Mesenchymal stem cell (in vitro differentiated cells and primary cell): Measurements from ENCODE around the gene BRMS1L.
"Not testable (repeated sequence)": the region's sequence is repeated elsewhere in the genome, so short reads cannot be mapped to it uniquely, and the experiment has no call there.

Experiments
- DNase-seq: peaks from one replicate; pipeline ENCODE4 v3.0.0-alpha.2; 2013
- H2AFZ ChIP-seq: one replicate; pipeline ENCODE4 v1.6.1; 2013; ENCODE audit warnings: low read depth, mild to moderate bottlenecking, control low read depth, inconsistent platforms, low read length, moderate library complexity
- H2AK5ac ChIP-seq: 2 replicates; pipeline ENCODE4 v1.6.1; 2013; ENCODE audit warnings: low read length, moderate library complexity, mild to moderate bottlenecking, inconsistent platforms; ENCODE audit not compliant: severe bottlenecking
- H2BK120ac ChIP-seq: one replicate; pipeline ENCODE4 v1.6.1; 2013; ENCODE audit warnings: low read depth, mild to moderate bottlenecking, inconsistent platforms, low read length, moderate library complexity
- H2BK12ac ChIP-seq, 2 experiments: one replicate each; pipeline ENCODE4 v1.6.1; 2013; ENCODE audit warnings: inconsistent platforms in 2 of 2, low read length in 2 of 2, mild to moderate bottlenecking in 2 of 2, moderate library complexity in 2 of 2, control low read depth in 1 of 2
- H2BK15ac ChIP-seq: one replicate; pipeline ENCODE4 v1.6.1; 2013; ENCODE audit warnings: mild to moderate bottlenecking, low read depth, inconsistent platforms; ENCODE audit not compliant: poor library complexity, severe bottlenecking
- H2BK5ac ChIP-seq: 2 replicates; pipeline ENCODE4 v1.6.1; 2013; ENCODE audit warnings: low read depth, mild to moderate bottlenecking, low read length, control low read depth, inconsistent platforms; ENCODE audit not compliant: poor library complexity, severe bottlenecking
- H3K14ac ChIP-seq, 2 experiments: one replicate each; pipeline ENCODE4 v1.6.1; 2013; ENCODE audit warnings: inconsistent platforms in 2 of 2, low read length in 2 of 2, control low read depth in 1 of 2, mild to moderate bottlenecking in 1 of 2, moderate library complexity in 1 of 2
- H3K18ac ChIP-seq, 2 experiments: one replicate each; pipeline ENCODE4 v1.6.1; 2013; ENCODE audit warnings: inconsistent platforms in 2 of 2, low read length in 2 of 2, control low read depth in 1 of 2, low read depth in 1 of 2, mild to moderate bottlenecking in 1 of 2
- H3K23ac ChIP-seq, 2 experiments: one replicate each; pipeline ENCODE4 v1.6.1; 2013; ENCODE audit warnings: inconsistent platforms in 2 of 2, low read length in 2 of 2, mild to moderate bottlenecking in 2 of 2, moderate library complexity in 2 of 2, control low read depth in 1 of 2
- H3K27ac ChIP-seq: 2 replicates; pipeline ENCODE4 v1.5.1; 2013; ENCODE audit warnings: mild to moderate bottlenecking, moderate library complexity, low read length, control low read depth, inconsistent platforms; ENCODE audit not compliant: poor library complexity, severe bottlenecking
- H3K27me3 ChIP-seq, 2 experiments: 2 replicates each; pipeline versions ENCODE4 v1.6.1 to v1.7.0; 2013; ENCODE audit warnings: low read length in 2 of 2, mild to moderate bottlenecking in 2 of 2, moderate library complexity in 2 of 2, control low read depth in 1 of 2, inconsistent platforms in 1 of 2; ENCODE audit not compliant: control insufficient read depth in 1 of 2, insufficient read depth in 1 of 2
- H3K36me3 ChIP-seq, 2 experiments: 2 replicates each; pipeline versions ENCODE4 v1.6.1 to v1.7.0; 2013; ENCODE audit warnings: low read length in 2 of 2, control low read depth in 1 of 2, inconsistent platforms in 1 of 2, low read depth in 1 of 2, mild to moderate bottlenecking in 1 of 2; ENCODE audit not compliant: insufficient read depth in 2 of 2, control insufficient read depth in 1 of 2
- H3K4ac ChIP-seq, 2 experiments: one replicate each; pipeline ENCODE4 v1.6.1; 2013; ENCODE audit warnings: inconsistent platforms in 2 of 2, low read length in 2 of 2, mild to moderate bottlenecking in 2 of 2, moderate library complexity in 2 of 2, control low read depth in 1 of 2, low read depth in 1 of 2
- H3K4me1 ChIP-seq: 2 replicates; pipeline ENCODE4 v1.6.1; 2013; ENCODE audit warnings: low read depth, low read length, control low read depth; ENCODE audit not compliant: control insufficient read depth, insufficient read depth
- H3K4me2 ChIP-seq: 2 replicates; pipeline ENCODE4 v1.6.1; 2013; ENCODE audit warnings: low read length, mild to moderate bottlenecking, inconsistent platforms; ENCODE audit not compliant: poor library complexity, severe bottlenecking
- H3K4me3 ChIP-seq, 2 experiments: 2 replicates each; pipeline versions ENCODE4 v1.5.1 to v1.7.0; 2013; ENCODE audit warnings: low read length in 2 of 2, mild to moderate bottlenecking in 2 of 2, control low read depth in 1 of 2, low read depth in 1 of 2; ENCODE audit not compliant: insufficient read depth in 1 of 2
- H3K79me1 ChIP-seq: replicated peaks from 2 replicates; pipeline ENCODE4 v1.6.1; 2013; ENCODE audit warnings: mild to moderate bottlenecking, control low read depth, low read length, inconsistent platforms; ENCODE audit not compliant: poor library complexity, severe bottlenecking
- H3K9ac ChIP-seq: 2 replicates; pipeline ENCODE4 v1.7.0; 2013; ENCODE audit warnings: mild to moderate bottlenecking, low read length, moderate library complexity
- H3K9me3 ChIP-seq: 2 replicates; pipeline ENCODE4 v1.7.0; 2013; ENCODE audit warnings: mild to moderate bottlenecking, low read length; ENCODE audit not compliant: control insufficient read depth
- H4K8ac ChIP-seq: one replicate; pipeline ENCODE4 v1.6.1; 2013; ENCODE audit warnings: inconsistent platforms, mild to moderate bottlenecking, low read length, moderate library complexity
- H4K91ac ChIP-seq: one replicate; pipeline ENCODE4 v1.6.1; 2013; ENCODE audit warnings: mild to moderate bottlenecking, low read length, inconsistent platforms
- WGBS: methylation state at CpG from one replicate; pipeline ENCODE4 v1.1.7; 2013; ENCODE audit warnings: mixed read lengths; 5-methylcytosine and 5-hydroxymethylcytosine counted together

The BRMS1L gene

GRCh38 chr14:35827678-35828472 lies 1.7 kb downstream of the BRMS1L start:
- no peak for DNase-seq
- no peak overlapping the region for H2AFZ ChIP-seq
- H3K4me3 ChIP-seq: peak overlapping the region in 1 of 2 experiments; percentile 97
- H2BK12ac ChIP-seq: no peak overlapping the region
- H4K91ac ChIP-seq: no peak overlapping the region
- H3K4me1 ChIP-seq: no peaks in the 10 kb centered on the region
- H3K27ac ChIP-seq: no peak overlapping the region
- no peaks in the 10 kb centered on the region for H3K27me3 ChIP-seq
- H2BK15ac ChIP-seq: no peak overlapping the region
- WGBS: 91% methylated on average over 8 of the region's 11 CpGs
- peak overlapping the region; percentile 98 for H3K9ac ChIP-seq
- peaks cover 4 to 14% of the 10 kb centered on the region in 2 experiments for H3K36me3 ChIP-seq
- H2BK5ac ChIP-seq: no peak overlapping the region
- H4K8ac ChIP-seq: no peak overlapping the region
- H3K4me2 ChIP-seq: no peak overlapping the region
- no peak overlapping the region for H3K4ac ChIP-seq
- H3K79me1 ChIP-seq: peaks cover 14% of the 10 kb centered on the region
- no peak overlapping the region for H2AK5ac ChIP-seq
- H2BK120ac ChIP-seq: no peak overlapping the region
- no peak overlapping the region for H3K23ac ChIP-seq
- no peak overlapping the region for H3K14ac ChIP-seq
- no peaks in the 10 kb centered on the region for H3K9me3 ChIP-seq
- H3K18ac ChIP-seq: no peak overlapping the region

GRCh38 chr14:35829449-35829848 lies 3.3 kb downstream of the BRMS1L start:
- H4K91ac ChIP-seq: no peak overlapping the region
- no peaks in the 10 kb centered on the region for H3K27me3 ChIP-seq
- no peak overlapping the region for H3K4me3 ChIP-seq
- H2BK5ac ChIP-seq: no peak overlapping the region
- H3K79me1 ChIP-seq: peaks cover 14% of the 10 kb centered on the region
- no peak overlapping the region for H2AFZ ChIP-seq
- no peak overlapping the region for H3K4me2 ChIP-seq
- no peaks in the 10 kb centered on the region for H3K9me3 ChIP-seq
- WGBS: 100% methylated on average over 1 of the region's 1 CpG
- no peak overlapping the region for H3K14ac ChIP-seq
- H3K18ac ChIP-seq: no peak overlapping the region
- H3K23ac ChIP-seq: no peak overlapping the region
- no peak overlapping the region for H2BK120ac ChIP-seq
- H3K9ac ChIP-seq: no peak overlapping the region
- no peak for DNase-seq
- H3K4me1 ChIP-seq: no peaks in the 10 kb centered on the region
- no peak overlapping the region for H3K4ac ChIP-seq
- no peak overlapping the region for H2AK5ac ChIP-seq
- no peak overlapping the region for H2BK12ac ChIP-seq
- peaks cover 4 to 27% of the 10 kb centered on the region in 2 experiments for H3K36me3 ChIP-seq
- H2BK15ac ChIP-seq: no peak overlapping the region
- no peak overlapping the region for H3K27ac ChIP-seq
- H4K8ac ChIP-seq: no peak overlapping the region

GRCh38 chr14:35835208-35835982 lies 9.3 kb downstream of the BRMS1L start:
- Histone ChIP-seq H2BK120ac (no peak overlapping the region), H3K79me1 (peaks cover 15% of the 10 kb centered on the region), H3K4me1 (no peaks in the 10 kb centered on the region), H3K4me2 (no peak overlapping the region), H2BK15ac (no peak overlapping the region), H3K9ac (no peak overlapping the region), H4K91ac (no peak overlapping the region), H4K8ac (no peak overlapping the region), H3K36me3 (peaks cover 10 to 49% of the 10 kb centered on the region in 2 experiments), H2AFZ (no peak overlapping the region), H2BK12ac (no peak overlapping the region), H3K4ac (no peak overlapping the region), H3K9me3 (no peaks in the 10 kb centered on the region), H3K27me3 (no peaks in the 10 kb centered on the region), H3K14ac (no peak overlapping the region), H3K23ac (no peak overlapping the region), H2BK5ac (no peak overlapping the region), H3K18ac (no peak overlapping the region), H3K27ac (no peak overlapping the region), H3K4me3 (no peak overlapping the region), H2AK5ac (no peak overlapping the region)
- 100% methylated on average over 1 of the region's 5 CpGs for WGBS
- no peak for DNase-seq

- not testable (repeated sequence) for H3K9me3 ChIP-seq, H3K4me3 ChIP-seq, H3K9ac ChIP-seq
These were observed 15.6 kb downstream of the BRMS1L start for GRCh38 chr14:35841704-35842103.

More at GRCh38 chr14:35841704-35842103, 15.6 kb downstream of the BRMS1L start:
- DNase-seq, H3K4me1 ChIP-seq, H3K18ac ChIP-seq, H3K4ac ChIP-seq, H3K27me3 ChIP-seq, H3K14ac ChIP-seq, H2BK120ac ChIP-seq, H3K27ac ChIP-seq, H4K91ac ChIP-seq, H2BK15ac ChIP-seq, H4K8ac ChIP-seq, H3K23ac ChIP-seq, H2AK5ac ChIP-seq, H3K4me2 ChIP-seq, H2BK5ac ChIP-seq, H2BK12ac ChIP-seq, H2AFZ ChIP-seq: not testable (repeated sequence)
- peaks cover 26 to 47% of the 10 kb centered on the region in 2 experiments for H3K36me3 ChIP-seq
- WGBS: 98% methylated on average over 2 of the region's 2 CpGs
- H3K79me1 ChIP-seq: peaks cover 11% of the 10 kb centered on the region
